NCI-H510A (cell line): ENCODE measurements around the gene DCAF8.

ENCODE experiments used
- DNase-seq: peaks from one replicate; lab custom pipeline; 2025; lab: John Stamatoyannopoulos, UW

DCAF8 gene

DNA sequence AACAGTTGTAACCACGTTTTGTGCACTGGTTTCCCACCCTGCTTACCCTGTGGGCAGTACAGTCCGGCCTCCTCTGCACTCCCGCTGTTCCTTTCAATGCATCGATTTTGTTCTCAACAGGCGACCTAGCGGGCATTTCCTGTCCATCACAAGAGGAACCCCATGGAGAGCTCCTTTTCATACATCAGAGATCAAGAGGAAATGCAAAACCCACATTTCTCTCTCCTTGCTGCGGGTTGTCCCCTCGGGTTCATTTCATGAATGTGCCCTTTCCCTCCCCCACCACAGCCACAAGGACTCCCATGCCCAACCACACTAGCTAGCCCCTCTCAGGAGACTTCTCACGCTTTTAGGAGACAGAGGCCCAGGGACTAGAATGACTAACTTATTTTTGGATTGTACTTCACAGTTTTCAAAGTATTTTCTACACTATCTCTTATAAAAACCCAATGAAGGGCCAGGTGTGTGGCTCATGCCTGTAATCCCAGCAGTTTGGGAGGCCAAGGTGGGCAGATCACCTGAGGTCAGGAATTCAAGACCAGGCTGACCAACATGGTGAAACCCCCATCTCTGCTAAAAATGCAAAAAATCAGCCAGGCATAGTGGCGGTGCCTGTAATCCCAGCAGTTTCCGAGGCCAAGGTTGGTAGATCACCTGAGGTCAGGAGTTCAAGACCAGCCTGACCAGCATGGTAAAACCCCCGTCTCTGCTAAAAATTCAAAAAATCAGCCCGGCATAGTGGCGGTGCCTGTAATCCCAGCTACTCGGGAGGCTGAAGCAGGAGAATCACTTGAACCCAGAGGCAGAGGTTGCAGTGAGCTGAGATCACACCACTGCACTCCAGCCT lies 92.6 kb downstream of the DCAF8 start:
- peak; percentile 0 for DNase-seq

DNA sequence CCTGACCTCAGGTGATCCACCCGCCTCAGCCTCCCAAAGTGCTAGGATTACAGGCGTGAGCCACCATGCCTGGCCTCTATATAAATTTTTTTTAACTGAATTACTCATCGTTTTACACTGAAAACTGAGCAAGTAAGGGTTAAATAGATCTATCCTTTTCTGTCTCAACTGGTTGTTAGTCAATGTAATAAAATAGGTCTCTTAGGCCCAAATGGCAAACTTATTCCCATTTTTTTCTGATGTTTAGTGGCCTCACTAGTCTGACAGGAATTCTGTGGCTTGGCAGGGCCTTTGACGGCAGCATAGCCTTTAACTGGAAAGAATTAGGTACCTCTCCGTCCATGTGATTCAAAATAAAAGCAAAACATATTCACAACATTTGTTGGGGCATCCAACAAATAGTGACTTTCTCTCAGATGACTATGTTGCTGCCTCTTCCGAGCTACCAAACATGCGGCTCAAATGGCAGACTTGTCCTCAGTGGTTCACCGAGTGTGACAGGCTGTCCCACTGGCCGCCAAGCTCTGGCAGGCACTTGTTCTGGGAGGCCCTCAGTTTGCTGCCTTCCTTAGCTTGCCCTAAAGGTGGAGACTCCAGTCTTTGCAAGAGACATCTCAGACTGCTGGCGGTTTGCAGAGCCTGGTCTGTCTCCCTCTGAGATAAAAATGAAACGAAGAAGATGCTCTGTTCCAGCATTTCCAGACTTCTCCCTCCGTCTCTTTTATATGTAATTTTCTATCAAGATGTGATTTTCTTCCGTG lies 93.6 kb downstream of the DCAF8 start:
- DNase-seq: no peak

DNA sequence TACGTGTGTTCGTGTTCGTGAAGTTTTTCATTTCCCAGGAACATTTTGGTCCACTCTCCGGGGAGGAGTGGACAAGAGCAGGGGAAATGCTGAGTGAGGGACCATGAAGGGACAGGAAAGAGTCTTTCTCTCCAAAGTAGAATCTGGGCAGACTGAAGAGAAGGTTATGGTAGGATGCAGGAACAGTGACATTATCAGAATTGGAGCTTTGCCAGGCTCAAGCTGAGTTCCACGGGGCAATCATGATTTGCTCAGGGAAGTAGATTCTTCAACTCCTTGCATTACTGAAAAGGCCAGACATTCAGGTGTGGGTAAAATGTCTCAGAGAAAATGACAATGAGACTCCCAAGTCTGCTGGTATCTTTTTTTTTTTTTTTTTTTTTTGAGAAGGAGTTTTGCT lies 94.3 kb downstream of the DCAF8 start:
- DNase-seq: no peak

- no peak for DNase-seq
These were observed 94.8 kb downstream of the DCAF8 start for GRCh38 chr1:160167580-160167979.

DNA sequence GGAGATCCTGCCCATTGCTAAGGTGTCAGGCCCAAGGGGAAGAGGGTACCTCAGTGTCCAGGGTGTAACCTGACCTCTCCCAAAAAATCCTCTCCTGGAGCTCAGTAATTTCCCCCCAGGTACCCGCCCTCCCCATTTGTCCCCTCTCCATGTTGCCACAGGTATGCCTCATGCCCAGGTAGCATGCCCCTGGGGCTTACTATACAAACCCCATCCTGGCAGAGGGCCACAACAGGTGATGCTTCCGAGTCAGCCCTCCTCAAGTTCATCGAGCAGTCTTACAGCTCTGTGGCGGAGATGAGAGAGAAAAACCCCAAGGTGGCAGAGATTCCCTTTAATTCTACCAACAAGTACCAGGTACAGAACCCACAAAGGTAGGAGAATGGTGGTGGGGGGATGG lies 95.3 kb downstream of the DCAF8 start:
- DNase-seq: no peak

- no peak for DNase-seq
These were observed 96.0 kb downstream of the DCAF8 start for GRCh38 chr1:160166166-160166868.
